ENCODE data around the gene ACOT7. TPM values are rescaled to one million over a fixed set of nuclear protein-coding genes. Genes with fewer than 3 reads are reported as not detected.
A peak's percentile ranks its signal among the peaks of the same experiment; 100 is the strongest.

ACOT7 gene
- total RNA-seq, 1 donor from 2014 or later: 175 TPM

DNA sequence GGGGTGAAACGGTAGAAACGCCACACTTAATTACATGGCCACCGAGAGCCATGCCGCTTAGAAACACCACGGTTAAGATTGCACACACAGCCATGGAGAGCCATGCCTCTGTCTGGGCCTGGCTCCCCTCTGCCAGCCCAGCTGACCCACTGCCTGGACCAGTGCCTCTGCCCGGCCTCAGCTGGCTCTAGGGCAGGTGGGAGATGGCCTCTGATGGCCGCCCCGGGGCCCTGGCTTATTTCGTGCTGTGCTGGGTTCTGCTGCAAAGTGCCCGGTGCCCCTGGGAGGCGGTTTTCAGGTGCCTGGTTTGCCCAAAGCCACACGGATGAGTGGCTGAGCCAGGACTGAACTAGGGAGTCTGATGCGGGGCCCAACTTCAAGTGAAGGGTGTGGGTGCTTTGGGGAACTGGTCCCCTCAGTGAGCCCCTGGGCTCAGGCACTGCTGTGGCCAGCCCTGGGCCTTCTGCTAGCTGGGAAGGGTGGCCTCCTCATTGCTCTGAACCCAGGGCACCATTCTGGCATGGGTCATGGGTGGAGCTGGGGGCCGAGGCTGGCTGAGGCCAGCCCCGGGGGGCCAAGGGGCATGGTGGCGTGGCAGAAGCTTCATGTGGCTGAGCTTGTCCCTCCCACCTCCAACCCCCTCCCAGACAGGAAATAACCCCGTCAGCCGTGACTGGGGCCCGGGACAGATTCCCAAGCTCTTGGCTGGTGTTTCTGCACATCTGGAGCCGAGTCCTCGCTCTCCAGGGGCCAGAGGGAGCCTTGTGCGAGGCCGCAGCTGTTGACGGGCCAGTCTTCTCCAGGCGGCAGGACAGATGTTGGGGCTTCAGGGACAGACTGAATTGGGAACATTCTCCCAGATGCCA lies 130.8 kb downstream of the ACOT7 start:
- Mint-ChIP-seq H3K27me3 (ENCODE audit: unreplicated experiment) (peaks cover 16% of the 10 kb centered on the region), H3K4me1 (ENCODE audit: low read depth, unreplicated experiment) (peaks cover 34% of the 10 kb centered on the region), H3K27ac (ENCODE audit: unreplicated experiment) (peak overlapping the region; percentile 96), H3K4me3 (ENCODE audit: unreplicated experiment) (peak overlapping the region; percentile 30), H3K36me3 (ENCODE audit: unreplicated experiment) (no peaks in the 10 kb centered on the region), H3K9me3 (ENCODE audit: unreplicated experiment) (peaks cover 15% of the 10 kb centered on the region)
- TF ChIP-seq, protein P1, sequence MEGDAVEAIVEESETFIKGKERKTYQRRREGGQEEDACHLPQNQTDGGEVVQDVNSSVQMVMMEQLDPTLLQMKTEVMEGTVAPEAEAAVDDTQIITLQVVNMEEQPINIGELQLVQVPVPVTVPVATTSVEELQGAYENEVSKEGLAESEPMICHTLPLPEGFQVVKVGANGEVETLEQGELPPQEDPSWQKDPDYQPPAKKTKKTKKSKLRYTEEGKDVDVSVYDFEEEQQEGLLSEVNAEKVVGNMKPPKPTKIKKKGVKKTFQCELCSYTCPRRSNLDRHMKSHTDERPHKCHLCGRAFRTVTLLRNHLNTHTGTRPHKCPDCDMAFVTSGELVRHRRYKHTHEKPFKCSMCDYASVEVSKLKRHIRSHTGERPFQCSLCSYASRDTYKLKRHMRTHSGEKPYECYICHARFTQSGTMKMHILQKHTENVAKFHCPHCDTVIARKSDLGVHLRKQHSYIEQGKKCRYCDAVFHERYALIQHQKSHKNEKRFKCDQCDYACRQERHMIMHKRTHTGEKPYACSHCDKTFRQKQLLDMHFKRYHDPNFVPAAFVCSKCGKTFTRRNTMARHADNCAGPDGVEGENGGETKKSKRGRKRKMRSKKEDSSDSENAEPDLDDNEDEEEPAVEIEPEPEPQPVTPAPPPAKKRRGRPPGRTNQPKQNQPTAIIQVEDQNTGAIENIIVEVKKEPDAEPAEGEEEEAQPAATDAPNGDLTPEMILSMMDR (IDR thresholded peaks at IDR 0.05; ENCODE audit: partially characterized antibody, unreplicated experiment): no peak
- DNase-seq: no peak

DNA sequence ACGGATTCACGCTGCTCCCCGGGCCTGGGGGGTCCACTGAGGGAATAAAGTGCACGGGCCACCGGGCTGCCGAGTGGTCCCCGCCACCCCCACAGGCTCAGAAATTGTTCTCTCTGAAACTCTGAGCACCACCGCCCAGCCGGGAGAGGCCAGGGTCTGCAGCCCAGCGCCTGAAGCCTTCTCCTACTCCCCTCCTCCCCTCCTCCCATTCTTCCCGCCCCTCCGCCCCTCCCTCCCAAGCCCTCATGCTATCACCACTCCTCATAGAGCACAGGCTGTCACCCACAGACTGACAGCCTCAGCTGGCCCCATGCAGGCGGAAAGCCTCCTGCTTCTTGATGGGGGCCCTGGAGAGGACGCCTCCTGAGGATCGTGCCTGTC lies 132.0 kb downstream of the ACOT7 start:
- H3K9me3 Mint-ChIP-seq (ENCODE audit: unreplicated experiment): peaks cover 12% of the 10 kb centered on the region
- peak; percentile 83 for DNase-seq
- H3K27me3 Mint-ChIP-seq (ENCODE audit: unreplicated experiment): peaks cover 15% of the 10 kb centered on the region
- H3K36me3 Mint-ChIP-seq (ENCODE audit: unreplicated experiment): no peaks in the 10 kb centered on the region
- TF ChIP-seq, protein P1 (IDR thresholded peaks at IDR 0.05; ENCODE audit: partially characterized antibody, unreplicated experiment): no peak
- peaks cover 27% of the 10 kb centered on the region for H3K4me1 Mint-ChIP-seq (ENCODE audit: low read depth, unreplicated experiment)
- peak overlapping the region; percentile 82 for H3K4me3 Mint-ChIP-seq (ENCODE audit: unreplicated experiment)
- peak overlapping the region; percentile 96 for H3K27ac Mint-ChIP-seq (ENCODE audit: unreplicated experiment)

DNA sequence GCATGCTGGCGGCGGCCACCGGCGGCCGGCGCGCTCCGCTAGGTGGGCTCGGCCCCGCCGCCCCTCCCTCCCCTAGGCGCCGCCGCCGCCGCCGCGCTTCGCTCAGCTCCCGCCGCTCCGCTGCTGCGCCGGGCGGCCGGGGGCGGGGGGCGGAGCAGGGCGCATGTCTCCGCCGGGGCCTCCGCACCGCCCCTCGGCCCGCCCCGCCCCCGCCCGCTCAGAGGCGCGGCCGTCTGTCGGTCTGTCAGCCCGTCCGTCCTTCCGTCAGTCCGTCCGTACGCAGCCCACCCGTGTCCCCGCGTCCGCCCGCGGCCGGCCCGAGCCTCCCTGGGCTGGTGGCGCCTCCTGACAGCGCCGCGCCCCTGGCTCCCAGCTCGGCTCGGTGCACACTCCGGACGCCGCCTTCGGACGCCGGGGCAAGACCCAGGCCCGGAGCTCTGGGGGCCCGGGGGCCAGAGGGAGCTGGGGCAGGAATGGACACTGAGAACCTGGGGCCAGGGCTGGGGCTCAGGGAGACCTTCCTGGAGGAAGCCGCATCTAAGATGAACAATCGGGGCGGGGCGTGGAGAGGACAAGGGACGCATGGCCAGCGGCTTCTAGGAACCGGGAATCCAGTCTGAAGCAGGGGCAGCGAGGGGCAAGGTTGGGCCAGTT lies 132.5 kb downstream of the ACOT7 start, which contains the start of gene GPR153:
TSS of gene GPR153 (minus strand) at position 138 of the 654 bp plus-strand sequence. CDS start 6,193 bp downstream, outside the sequence.
- H3K4me1 Mint-ChIP-seq (ENCODE audit: low read depth, unreplicated experiment): peaks cover 23% of the 10 kb centered on the region
- H3K36me3 Mint-ChIP-seq (ENCODE audit: unreplicated experiment): no peaks in the 10 kb centered on the region
- peaks cover 13% of the 10 kb centered on the region for H3K9me3 Mint-ChIP-seq (ENCODE audit: unreplicated experiment)
- peak; percentile 80 for DNase-seq
- TF ChIP-seq, protein P1 (IDR thresholded peaks at IDR 0.05; ENCODE audit: partially characterized antibody, unreplicated experiment): no peak
- H3K27me3 Mint-ChIP-seq (ENCODE audit: unreplicated experiment): peaks cover 15% of the 10 kb centered on the region
- peak within 1 kb of the TSS; percentile 82 for H3K4me3 Mint-ChIP-seq (ENCODE audit: unreplicated experiment)
- peak within 1 kb of the TSS; percentile 96 for H3K27ac Mint-ChIP-seq (ENCODE audit: unreplicated experiment)

DNA sequence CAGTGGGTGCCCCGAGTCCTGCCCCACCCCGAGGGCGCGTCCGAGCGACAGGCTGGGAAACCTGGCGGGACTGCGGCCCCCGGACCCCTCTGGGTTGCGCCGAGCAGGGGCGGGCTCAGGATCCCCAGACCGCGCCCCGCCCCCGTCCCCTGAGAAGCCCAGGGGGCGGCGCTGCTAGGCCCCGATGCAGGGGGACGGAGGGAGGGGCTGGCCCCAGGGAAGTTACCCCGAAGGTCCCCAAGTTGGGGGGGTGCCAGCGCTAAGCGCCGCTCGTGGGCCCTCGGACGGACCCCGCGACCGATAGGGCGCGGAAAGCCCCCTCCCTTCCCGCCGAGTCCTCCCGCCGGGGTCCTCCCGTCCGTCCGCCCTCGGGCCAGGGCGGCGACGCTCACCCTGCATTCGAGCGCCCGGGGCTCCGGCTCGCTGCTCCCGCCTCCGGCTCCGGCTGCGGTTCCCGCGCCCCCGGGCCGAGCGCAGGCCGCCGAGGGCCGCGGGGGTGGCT lies 133.1 kb downstream of the ACOT7 start:
- H3K9me3 Mint-ChIP-seq (ENCODE audit: unreplicated experiment): peaks cover 14% of the 10 kb centered on the region
- peaks cover 18% of the 10 kb centered on the region for H3K4me1 Mint-ChIP-seq (ENCODE audit: low read depth, unreplicated experiment)
- H3K4me3 Mint-ChIP-seq (ENCODE audit: unreplicated experiment): no peak overlapping the region
- H3K27me3 Mint-ChIP-seq (ENCODE audit: unreplicated experiment): peaks cover 13% of the 10 kb centered on the region
- peak; percentile 71 for DNase-seq
- H3K27ac Mint-ChIP-seq (ENCODE audit: unreplicated experiment): no peak overlapping the region
- H3K36me3 Mint-ChIP-seq (ENCODE audit: unreplicated experiment): no peaks in the 10 kb centered on the region
- TF ChIP-seq, protein P1 (IDR thresholded peaks at IDR 0.05; ENCODE audit: partially characterized antibody, unreplicated experiment): no peak
